Activated naive CD8-positive, alpha-beta T cell treated with anti-CD3 and anti-CD28 coated beads, Interleukin-2, amount 10 ng/mL, durations not matched to agents 7 days and 5 days (primary cell): ENCODE measurements around the gene LRRC36. TPM values are rescaled to one million over a fixed set of nuclear protein-coding genes. Genes with fewer than 3 reads are reported as not detected.

Experiments
- ATAC-seq: fragments of 150-1000 bp; cut with Tn5 transposase; one replicate; pipeline ENCODE4 v1.10.0; 2021; ENCODE audit warnings: low read depth, moderate library complexity
- POLR2A ChIA-PET: fragments of 350-600 bp; sonication (Branson Sonifier 250); formaldehyde crosslinking; loops from one replicate; lab custom pipeline; 2021; ENCODE audit warnings: antibody characterized with exemption; lab: Charles Lee
- DNase-seq: peaks from one replicate; pipeline ENCODE4 v3.0.0; 2021
- H3K27ac Mint-ChIP-seq: one replicate; pipeline ENCODE4 v1.8.0; 2022; ENCODE audit warnings: mild to moderate bottlenecking, mixed read lengths
- H3K27me3 Mint-ChIP-seq: one replicate; pipeline ENCODE4 v1.8.0; 2022; ENCODE audit warnings: mild to moderate bottlenecking, moderate library complexity, mixed read lengths
- H3K36me3 Mint-ChIP-seq: one replicate; pipeline ENCODE4 v1.8.0; 2021; ENCODE audit warnings: mild to moderate bottlenecking, mixed read lengths
- H3K4me1 Mint-ChIP-seq: one replicate; pipeline ENCODE4 v1.8.0; 2021; ENCODE audit warnings: mixed read lengths
- H3K4me3 Mint-ChIP-seq: one replicate; pipeline ENCODE4 v1.8.0; 2022; ENCODE audit warnings: mild to moderate bottlenecking, moderate library complexity, mixed read lengths
- H3K9me3 Mint-ChIP-seq: one replicate; pipeline ENCODE4 v1.8.0; 2021; ENCODE audit warnings: mixed read lengths
- total RNA-seq, 2 experiments: library from RNA; stranded (reverse); gene quantifications; one replicate each; pipeline ENCODE4 v1.2.3, GENCODE V29; 2021

Gene LRRC36
- total RNA-seq, 2 experiments from 2014 or later: 0.28 to 0.64 TPM

GRCh38 chr16:67283826-67284555 lies 42.6 kb upstream of the LRRC36 start:
- Mint-ChIP-seq H3K9me3 (no peaks in the 10 kb centered on the region), H3K36me3 (no peaks in the 10 kb centered on the region), H3K27me3 (no peaks in the 10 kb centered on the region), H3K4me3 (no peak overlapping the region), H3K4me1 (no peaks in the 10 kb centered on the region), H3K27ac (no peak overlapping the region)
- no peak for ATAC-seq
- POLR2A ChIA-PET: no interaction called here
- no peak for DNase-seq

GRCh38 chr16:67284699-67285646 lies 41.6 kb upstream of the LRRC36 start:
- DNase-seq (no peak), ATAC-seq (no peak)
- no peak overlapping the region for H3K27ac Mint-ChIP-seq
- H3K36me3 Mint-ChIP-seq: no peaks in the 10 kb centered on the region
- no peaks in the 10 kb centered on the region for H3K9me3 Mint-ChIP-seq
- peaks cover 7% of the 10 kb centered on the region for H3K4me1 Mint-ChIP-seq
- POLR2A ChIA-PET: no interaction called here
- no peaks in the 10 kb centered on the region for H3K27me3 Mint-ChIP-seq
- H3K4me3 Mint-ChIP-seq: no peak overlapping the region

GRCh38 chr16:67286441-67287235 lies 40.0 kb upstream of the LRRC36 start:
- no peaks in the 10 kb centered on the region for H3K36me3 Mint-ChIP-seq
- H3K4me1 Mint-ChIP-seq: peaks cover 10% of the 10 kb centered on the region
- H3K9me3 Mint-ChIP-seq: no peaks in the 10 kb centered on the region
- ATAC-seq: no peak
- no peaks in the 10 kb centered on the region for H3K27me3 Mint-ChIP-seq
- DNase-seq: no peak
- H3K4me3 Mint-ChIP-seq: no peak overlapping the region
- POLR2A ChIA-PET: interaction anchor here (0.5 to 1.3 kb wide), 2 partner anchors 12 to 52 kb away, joined by 3 read pairs; no protein-coding TSS in a partner anchor
- no peak overlapping the region for H3K27ac Mint-ChIP-seq

GRCh38 chr16:67287960-67288359 lies 38.7 kb upstream of the LRRC36 start:
- DNase-seq (no peak), ATAC-seq (no peak)
- peaks cover 10% of the 10 kb centered on the region for H3K4me1 Mint-ChIP-seq
- no peak overlapping the region for H3K4me3 Mint-ChIP-seq
- H3K9me3 Mint-ChIP-seq: no peaks in the 10 kb centered on the region
- no peaks in the 10 kb centered on the region for H3K36me3 Mint-ChIP-seq
- no peak overlapping the region for H3K27ac Mint-ChIP-seq
- H3K27me3 Mint-ChIP-seq: no peaks in the 10 kb centered on the region
- POLR2A ChIA-PET: no interaction called here

- H3K27me3 Mint-ChIP-seq: peaks cover 2% of the 10 kb centered on the region
- ATAC-seq (no peak), DNase-seq (no peak)
- no peak overlapping the region for H3K4me3 Mint-ChIP-seq
- H3K36me3 Mint-ChIP-seq: no peaks in the 10 kb centered on the region
- no peaks in the 10 kb centered on the region for H3K9me3 Mint-ChIP-seq
- POLR2A ChIA-PET: no interaction called here
- H3K27ac Mint-ChIP-seq: no peak overlapping the region
- H3K4me1 Mint-ChIP-seq: peaks cover 12% of the 10 kb centered on the region
These were observed 35.2 kb upstream of the LRRC36 start for GRCh38 chr16:67291461-67291860.

GRCh38 chr16:67294171-67294757 lies 32.4 kb upstream of the LRRC36 start:
- Mint-ChIP-seq H3K4me3 (no peak overlapping the region), H3K9me3 (no peaks in the 10 kb centered on the region), H3K36me3 (no peaks in the 10 kb centered on the region), H3K27ac (peak overlapping the region; percentile 37), H3K27me3 (peaks cover 4% of the 10 kb centered on the region), H3K4me1 (peaks cover 12% of the 10 kb centered on the region)
- ATAC-seq (no peak), DNase-seq (no peak)
- POLR2A ChIA-PET: no interaction called here

GRCh38 chr16:67294938-67295361 lies 31.7 kb upstream of the LRRC36 start:
- ATAC-seq: no peak
- Mint-ChIP-seq H3K27ac (no peak overlapping the region), H3K9me3 (no peaks in the 10 kb centered on the region), H3K36me3 (no peaks in the 10 kb centered on the region), H3K27me3 (peaks cover 4% of the 10 kb centered on the region), H3K4me1 (peaks cover 6% of the 10 kb centered on the region), H3K4me3 (no peak overlapping the region)
- POLR2A ChIA-PET: no interaction called here
- no peak for DNase-seq

- ATAC-seq (no peak), DNase-seq (no peak)
- Mint-ChIP-seq H3K27ac (no peak overlapping the region), H3K4me1 (peaks cover 3% of the 10 kb centered on the region), H3K4me3 (no peak overlapping the region), H3K9me3 (no peaks in the 10 kb centered on the region), H3K36me3 (no peaks in the 10 kb centered on the region), H3K27me3 (peaks cover 4% of the 10 kb centered on the region)
- POLR2A ChIA-PET: no interaction called here
These were observed 30.2 kb upstream of the LRRC36 start for GRCh38 chr16:67296420-67296819.

GRCh38 chr16:67298277-67298676 lies 28.3 kb upstream of the LRRC36 start:
- POLR2A ChIA-PET: interaction anchor here (0.8 kb wide), 1 partner anchor 12 kb away, joined by 3 read pairs; no protein-coding TSS in a partner anchor
- H3K36me3 Mint-ChIP-seq: no peaks in the 10 kb centered on the region
- DNase-seq: no peak
- no peaks in the 10 kb centered on the region for H3K9me3 Mint-ChIP-seq
- peaks cover 2% of the 10 kb centered on the region for H3K27me3 Mint-ChIP-seq
- no peak for ATAC-seq
- H3K27ac Mint-ChIP-seq: no peak overlapping the region
- H3K4me3 Mint-ChIP-seq: no peak overlapping the region
- peaks cover 3% of the 10 kb centered on the region for H3K4me1 Mint-ChIP-seq

- DNase-seq (no peak), ATAC-seq (no peak)
- POLR2A ChIA-PET: interaction anchor here (0.6 kb wide), 1 partner anchor 39 kb away, joined by 6 read pairs; no protein-coding TSS in a partner anchor
- Mint-ChIP-seq H3K36me3 (no peaks in the 10 kb centered on the region), H3K27me3 (peaks cover 2% of the 10 kb centered on the region), H3K9me3 (no peaks in the 10 kb centered on the region), H3K4me1 (peaks cover 3% of the 10 kb centered on the region), H3K27ac (no peak overlapping the region), H3K4me3 (no peak overlapping the region)
These were observed 27.3 kb upstream of the LRRC36 start for GRCh38 chr16:67299269-67299668.

- no peaks in the 10 kb centered on the region for H3K36me3 Mint-ChIP-seq
- no peak for DNase-seq
- H3K27ac Mint-ChIP-seq: no peak overlapping the region
- no peak for ATAC-seq
- peaks cover 2% of the 10 kb centered on the region for H3K4me1 Mint-ChIP-seq
- H3K4me3 Mint-ChIP-seq: no peak overlapping the region
- peaks cover 6% of the 10 kb centered on the region for H3K27me3 Mint-ChIP-seq
- POLR2A ChIA-PET: no interaction called here
- H3K9me3 Mint-ChIP-seq: no peaks in the 10 kb centered on the region
These were observed 25.4 kb upstream of the LRRC36 start for GRCh38 chr16:67301080-67301782.

GRCh38 chr16:67302076-67302475 lies 24.5 kb upstream of the LRRC36 start:
- no peaks in the 10 kb centered on the region for H3K4me1 Mint-ChIP-seq
- H3K9me3 Mint-ChIP-seq: no peaks in the 10 kb centered on the region
- no peaks in the 10 kb centered on the region for H3K36me3 Mint-ChIP-seq
- no peak overlapping the region for H3K27ac Mint-ChIP-seq
- POLR2A ChIA-PET: no interaction called here
- peaks cover 6% of the 10 kb centered on the region for H3K27me3 Mint-ChIP-seq
- DNase-seq (no peak), ATAC-seq (no peak)
- no peak overlapping the region for H3K4me3 Mint-ChIP-seq
